ENCODE results near the gene ARHGEF39.

GRCh38 chr9:35656831-35657545 is 8.0 kb downstream of the ARHGEF39 start:
- TF ChIP-seq EZH2 (IDR thresholded peaks at IDR 0.05; ENCODE audit: insufficient read depth, poor library complexity, severe bottlenecking) (no peak), EZH2phosphoT487 (IDR thresholded peaks at IDR 0.05; ENCODE audit: insufficient read depth, low read depth) (no peak)
